GM12878 (cell line): ENCODE measurements around the gene IQCH. TPM values are rescaled to one million over a fixed set of nuclear protein-coding genes. Genes with fewer than 3 reads are reported as not detected.

Source experiments
- ATAC-seq: fragments of 200-7000 bp; cut with Tn5 transposase; 3 replicates; pipeline ENCODE4 v1.9.1; 2020; ENCODE audit warnings: mild to moderate bottlenecking, moderate library complexity
- BruUV-seq: library from RNA; stranded (reverse); fragments of 400-500 nt; replicated peaks from 2 replicates; lab custom pipeline; 2021; lab: Mats Ljungman, UMichigan
- CTCF ChIA-PET: fragments of 300-600 bp; sonication (Branson Sonifier 250); formaldehyde crosslinking; extraction: SDS; loops from one replicate; lab custom pipeline; 2021; ENCODE audit warnings: inconsistent platforms; lab: Yijun Ruan, JAX
- POLR2A ChIA-PET: fragments of 350-600 bp; formaldehyde crosslinking; extraction: SDS; loops from one replicate; lab custom pipeline; 2021; ENCODE audit warnings: inconsistent platforms; lab: Charles Lee
- RAD21 ChIA-PET: fragments of 300-600 bp; sonication (Branson Sonifier 250); formaldehyde crosslinking; loops from one replicate; lab custom pipeline; 2023; ENCODE audit warnings: antibody characterized with exemption; ENCODE audit not compliant: unreplicated experiment; lab: Charles Lee
- SMC1A ChIA-PET: fragments of 300-600 bp; sonication (Branson Sonifier 250); formaldehyde crosslinking; loops from one replicate; lab custom pipeline; 2023; ENCODE audit not compliant: unreplicated experiment, uncharacterized antibody; lab: Charles Lee
- DNase-seq: peaks from one replicate; pipeline ENCODE4 v3.0.0-alpha.2; 2011; ENCODE audit warnings: low read depth, low spot score
- FAIRE-seq: peaks from 3 replicates; lab custom pipeline; 2011; peaks lifted over from hg19 to GRCh38; lab: Jason Lieb, UNC
- H2AFZ ChIP-seq: 2 replicates; pipeline ENCODE4 v1.6.0; 2011; ENCODE audit warnings: low read depth, low read length, control low read depth; ENCODE audit not compliant: control insufficient read depth
- H3K27ac ChIP-seq: 2 replicates; pipeline ENCODE4 v1.5.1; 2011; ENCODE audit warnings: control low read depth; ENCODE audit not compliant: control insufficient read depth, insufficient read depth
- H3K27me3 ChIP-seq, 2 experiments: replicated peaks in 1 of 2; 2 replicates each; pipeline versions ENCODE4 v1.6.0 to v1.6.1; 2011; ENCODE audit warnings: low read length in 1 of 2; ENCODE audit not compliant: control insufficient read depth in 2 of 2, insufficient read depth in 2 of 2
- H3K36me3 ChIP-seq, 2 experiments: 2 replicates each; pipeline ENCODE4 v1.5.1; 2011; ENCODE audit warnings: low read length in 1 of 2; ENCODE audit not compliant: control insufficient read depth in 2 of 2, insufficient read depth in 2 of 2
- H3K4me1 ChIP-seq: 2 replicates; pipeline ENCODE4 v1.6.1; 2011; ENCODE audit warnings: mild to moderate bottlenecking, low read length, moderate library complexity, mixed read lengths; ENCODE audit not compliant: control insufficient read depth, insufficient read depth
- H3K4me2 ChIP-seq: 2 replicates; pipeline ENCODE4 v1.6.0; 2011; ENCODE audit warnings: control low read depth; ENCODE audit not compliant: control insufficient read depth, insufficient read depth
- H3K4me3 ChIP-seq: fragments of 200-600 bp; sonication (generic); 2 replicates; pipeline ENCODE4 v1.5.1; 2016
- H3K79me2 ChIP-seq: 2 replicates; pipeline ENCODE4 v1.6.0; 2011; ENCODE audit warnings: low read length; ENCODE audit not compliant: control insufficient read depth, insufficient read depth
- H3K9ac ChIP-seq: 2 replicates; pipeline ENCODE4 v1.8.0; 2011; ENCODE audit warnings: low read length, control low read depth, mixed read lengths; ENCODE audit not compliant: control insufficient read depth, insufficient read depth
- H3K9me3 ChIP-seq: replicated peaks from 3 replicates; pipeline ENCODE4 v1.5.1; 2011; ENCODE audit warnings: mild to moderate bottlenecking, low read length; ENCODE audit not compliant: control insufficient read depth, insufficient read depth
- H4K20me1 ChIP-seq: 2 replicates; pipeline ENCODE4 v1.6.0; 2011; ENCODE audit not compliant: control insufficient read depth, insufficient read depth
- ASH2L ChIP-seq: fragments of 300-600, 200-600 bp; sonication (generic); IDR thresholded peaks from 2 replicates; pipeline ENCODE4 v1.6.1; 2017; ENCODE audit warnings: low read depth, mild to moderate bottlenecking, borderline replicate concordance
- CEBPB ChIP-seq, 2 experiments: fragments of 150-350 bp in 1 of 2; IDR thresholded peaks; 2 replicates each; pipeline ENCODE4 v1.6.1; 2012 to 2014; ENCODE audit warnings: low read depth in 2 of 2, low read length in 2 of 2, borderline replicate concordance in 1 of 2, inconsistent platforms in 1 of 2
- IRF4 ChIP-seq: IDR thresholded peaks from 2 replicates; pipeline ENCODE4 v1.6.1; 2011; ENCODE audit warnings: low read depth, low read length
- MLLT1 ChIP-seq: fragments of 450-650 bp; IDR thresholded peaks from 2 replicates; pipeline ENCODE4 v1.6.1; 2016; ENCODE audit warnings: mild to moderate bottlenecking
- MYC ChIP-seq: IDR thresholded peaks from 2 replicates; pipeline ENCODE4 v1.6.1; 2011; ENCODE audit warnings: mild to moderate bottlenecking, low read length, moderate library complexity, inconsistent platforms; ENCODE audit not compliant: insufficient read depth, insufficient replicate concordance, insufficient read length, severe bottlenecking
- NR2C1 ChIP-seq: fragments of 450-650 bp; IDR thresholded peaks from 2 replicates; pipeline ENCODE4 v1.6.1; 2017; ENCODE audit warnings: antibody characterized with exemption, mild to moderate bottlenecking, moderate library complexity
- POLR2A ChIP-seq: IDR thresholded peaks from 2 replicates; pipeline ENCODE4 v1.6.1; 2011; ENCODE audit warnings: low read depth, mild to moderate bottlenecking, low read length
- SMAD5 ChIP-seq: IDR thresholded peaks from 2 replicates; pipeline ENCODE4 v1.6.1; 2016; ENCODE audit warnings: antibody characterized with exemption, low read depth
- TCF12 ChIP-seq: IDR thresholded peaks from 2 replicates; pipeline ENCODE4 v1.6.1; 2011; ENCODE audit warnings: low read depth, mild to moderate bottlenecking, low read length
- WGBS: methylation state at CpG from one replicate; pipeline ENCODE4 v1.1.6; 2016; ENCODE audit warnings: low lambda C conversion rate; ENCODE audit not compliant: insufficient replicate concordance, insufficient coverage; ENCODE audit errors: missing lambda C conversion rate; 5-methylcytosine and 5-hydroxymethylcytosine counted together
- in situ Hi-C: fragments of 300-500 bp; cut with MboI; formaldehyde crosslinking; loops from 9 replicates; pipeline ENCODE4 v1.14.3; 2018; ENCODE audit warnings: mixed read lengths
- intact Hi-C: fragments of 100-400 bp; cut with micrococcal nuclease; formaldehyde crosslinking; loops from one replicate; pipeline ENCODE4 v1.14.2; 2022; ENCODE audit not compliant: unreplicated experiment
- polyA plus RNA-seq, 11 experiments: library from polyadenylated mRNA; depleted of rRNA in 4 of 11; unstranded in 6 of 11; stranded (reverse) in 5 of 11; fragments of >200 nt; fragmentation: Nextera tagmentation in 4 of 11; fragmentation: Illumina TruSeq in 1 of 11; extraction: Ambion mirVana in 4 of 11; extraction: Trizol in 1 of 11; gene quantifications; 1 replicate in 1 of 11; 2 replicates in 10 of 11; pipeline versions ENCODE4 v1.2.1 to v1.2.3, GENCODE V29; 2011 to 2016; ENCODE audit warnings: inconsistent platforms in 2 of 11, missing spikeins in 2 of 11, low read depth in 1 of 11
- total RNA-seq, 4 experiments: library from RNA; depleted of rRNA in 3 of 4; stranded (reverse); fragments of >200 nt in 3 of 4; fragmentation: Illumina TruSeq in 1 of 4; extraction: Trizol in 1 of 4; gene quantifications; 2 replicates each; pipeline versions ENCODE4 v1.2.1 to v1.2.3, GENCODE V29; 2013 to 2021
- TF ChIP-seq, protein P1 (sequence below): fragments of 450-650 bp; formaldehyde crosslinking; IDR thresholded peaks from 2 replicates; pipeline ENCODE4 v1.4.0; 2022; ENCODE audit warnings: mild to moderate bottlenecking, moderate library complexity
- TF ChIP-seq, protein P2 (sequence below): fragments of 450-650 bp; IDR thresholded peaks from 2 replicates; pipeline ENCODE4 v1.6.1; 2018; ENCODE audit warnings: mild to moderate bottlenecking, low read depth, moderate library complexity; ENCODE audit not compliant: partially characterized antibody
- TF ChIP-seq, protein P3 (sequence below): IDR thresholded peaks from 2 replicates; pipeline ENCODE4 v1.6.1; 2012; ENCODE audit warnings: improper control_type of control experiment, low read depth, low read length; ENCODE audit not compliant: insufficient replicate concordance

Gene IQCH
- total and polyA plus RNA-seq, 10 of the 15 experiments (the other 5 are each of a cell fraction or from before 2014, with no cell fraction given): 0.29 to 1.3 (median 0.99) TPM

DNA sequence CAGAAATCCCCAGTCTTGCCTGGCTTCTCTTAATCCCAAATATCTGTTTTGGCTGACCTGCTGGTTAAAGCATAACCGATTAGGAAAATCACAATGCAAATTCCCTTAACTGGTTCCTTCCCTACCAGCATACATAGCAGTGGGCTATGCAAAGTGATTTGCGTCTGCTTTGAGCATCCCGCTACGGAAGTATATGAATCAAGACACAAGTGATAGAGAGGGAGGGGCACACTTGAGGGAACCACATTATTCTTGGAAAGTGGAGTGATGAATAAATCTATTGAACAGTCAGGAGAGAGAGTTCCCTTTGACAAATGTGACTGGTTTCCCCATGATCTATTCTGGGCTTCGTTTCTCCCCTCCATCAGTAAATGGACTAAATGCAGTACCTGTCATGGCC, 146.8 kb downstream of the IQCH start:
- BruUV-seq: no TSS peak
- no peak overlapping the region for H3K4me2 ChIP-seq
- RAD21 ChIA-PET: no interaction called here
- FAIRE-seq (no peak), DNase-seq (no peak), ATAC-seq (no peak)
- CTCF ChIA-PET: no interaction called here
- H3K27me3 ChIP-seq: no peaks in the 10 kb centered on the region; a peak in 1 of 4 replicates
- no peaks in the 10 kb centered on the region for H4K20me1 ChIP-seq
- no peak overlapping the region for H3K27ac ChIP-seq
- no peak overlapping the region for H2AFZ ChIP-seq
- H3K79me2 ChIP-seq: no peaks in the 10 kb centered on the region
- no peaks in the 10 kb centered on the region for H3K36me3 ChIP-seq
- intact Hi-C loops: no loop called here
- H3K9ac ChIP-seq: no peak overlapping the region
- no peaks in the 10 kb centered on the region for H3K4me1 ChIP-seq
- in situ Hi-C loops: no loop called here
- POLR2A ChIA-PET: no interaction called here
- SMC1A ChIA-PET: interaction anchor here (1.2 kb wide), 2 partner anchors 431 to 435 kb away, joined by 3 to 4 read pairs; no protein-coding TSS in a partner anchor
- no peaks in the 10 kb centered on the region for H3K9me3 ChIP-seq
- 67% methylated on average over 5 of the region's 5 CpGs for WGBS
- H3K4me3 ChIP-seq: no peak overlapping the region
- TF ChIP-seq MYC: no peak
- TF ChIP-seq, protein P1, sequence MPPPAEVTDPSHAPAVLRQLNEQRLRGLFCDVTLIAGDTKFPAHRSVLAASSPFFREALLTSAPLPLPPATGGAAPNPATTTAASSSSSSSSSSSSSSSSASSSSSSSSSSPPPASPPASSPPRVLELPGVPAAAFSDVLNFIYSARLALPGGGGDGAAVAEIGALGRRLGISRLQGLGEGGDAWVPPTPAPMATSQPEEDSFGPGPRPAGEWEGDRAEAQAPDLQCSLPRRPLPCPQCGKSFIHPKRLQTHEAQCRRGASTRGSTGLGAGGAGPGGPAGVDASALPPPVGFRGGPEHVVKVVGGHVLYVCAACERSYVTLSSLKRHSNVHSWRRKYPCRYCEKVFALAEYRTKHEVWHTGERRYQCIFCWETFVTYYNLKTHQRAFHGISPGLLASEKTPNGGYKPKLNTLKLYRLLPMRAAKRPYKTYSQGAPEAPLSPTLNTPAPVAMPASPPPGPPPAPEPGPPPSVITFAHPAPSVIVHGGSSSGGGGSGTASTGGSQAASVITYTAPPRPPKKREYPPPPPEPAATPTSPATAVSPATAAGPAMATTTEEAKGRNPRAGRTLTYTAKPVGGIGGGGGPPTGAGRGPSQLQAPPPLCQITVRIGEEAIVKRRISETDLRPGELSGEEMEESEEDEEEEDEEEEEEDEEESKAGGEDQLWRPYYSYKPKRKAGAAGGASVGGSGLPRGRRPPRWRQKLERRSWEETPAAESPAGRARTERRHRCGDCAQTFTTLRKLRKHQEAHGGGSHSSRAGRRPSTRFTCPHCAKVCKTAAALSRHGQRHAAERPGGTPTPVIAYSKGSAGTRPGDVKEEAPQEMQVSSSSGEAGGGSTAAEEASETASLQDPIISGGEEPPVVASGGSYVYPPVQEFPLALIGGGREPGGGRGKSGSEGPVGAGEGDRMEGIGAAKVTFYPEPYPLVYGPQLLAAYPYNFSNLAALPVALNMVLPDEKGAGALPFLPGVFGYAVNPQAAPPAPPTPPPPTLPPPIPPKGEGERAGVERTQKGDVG (CRISPR knock-in tag): no peak
- TF ChIP-seq, protein P2, sequence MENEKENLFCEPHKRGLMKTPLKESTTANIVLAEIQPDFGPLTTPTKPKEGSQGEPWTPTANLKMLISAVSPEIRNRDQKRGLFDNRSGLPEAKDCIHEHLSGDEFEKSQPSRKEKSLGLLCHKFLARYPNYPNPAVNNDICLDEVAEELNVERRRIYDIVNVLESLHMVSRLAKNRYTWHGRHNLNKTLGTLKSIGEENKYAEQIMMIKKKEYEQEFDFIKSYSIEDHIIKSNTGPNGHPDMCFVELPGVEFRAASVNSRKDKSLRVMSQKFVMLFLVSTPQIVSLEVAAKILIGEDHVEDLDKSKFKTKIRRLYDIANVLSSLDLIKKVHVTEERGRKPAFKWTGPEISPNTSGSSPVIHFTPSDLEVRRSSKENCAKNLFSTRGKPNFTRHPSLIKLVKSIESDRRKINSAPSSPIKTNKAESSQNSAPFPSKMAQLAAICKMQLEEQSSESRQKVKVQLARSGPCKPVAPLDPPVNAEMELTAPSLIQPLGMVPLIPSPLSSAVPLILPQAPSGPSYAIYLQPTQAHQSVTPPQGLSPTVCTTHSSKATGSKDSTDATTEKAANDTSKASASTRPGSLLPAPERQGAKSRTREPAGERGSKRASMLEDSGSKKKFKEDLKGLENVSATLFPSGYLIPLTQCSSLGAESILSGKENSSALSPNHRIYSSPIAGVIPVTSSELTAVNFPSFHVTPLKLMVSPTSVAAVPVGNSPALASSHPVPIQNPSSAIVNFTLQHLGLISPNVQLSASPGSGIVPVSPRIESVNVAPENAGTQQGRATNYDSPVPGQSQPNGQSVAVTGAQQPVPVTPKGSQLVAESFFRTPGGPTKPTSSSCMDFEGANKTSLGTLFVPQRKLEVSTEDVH: no peak
- TF ChIP-seq CEBPB (IDR thresholded peaks at IDR 0.05; ENCODE audit: borderline replicate concordance in 1 of 2, low read depth in 2 of 2, low read length in 2 of 2): no peak
- TF ChIP-seq MLLT1: no peak
- TF ChIP-seq, protein P3, sequence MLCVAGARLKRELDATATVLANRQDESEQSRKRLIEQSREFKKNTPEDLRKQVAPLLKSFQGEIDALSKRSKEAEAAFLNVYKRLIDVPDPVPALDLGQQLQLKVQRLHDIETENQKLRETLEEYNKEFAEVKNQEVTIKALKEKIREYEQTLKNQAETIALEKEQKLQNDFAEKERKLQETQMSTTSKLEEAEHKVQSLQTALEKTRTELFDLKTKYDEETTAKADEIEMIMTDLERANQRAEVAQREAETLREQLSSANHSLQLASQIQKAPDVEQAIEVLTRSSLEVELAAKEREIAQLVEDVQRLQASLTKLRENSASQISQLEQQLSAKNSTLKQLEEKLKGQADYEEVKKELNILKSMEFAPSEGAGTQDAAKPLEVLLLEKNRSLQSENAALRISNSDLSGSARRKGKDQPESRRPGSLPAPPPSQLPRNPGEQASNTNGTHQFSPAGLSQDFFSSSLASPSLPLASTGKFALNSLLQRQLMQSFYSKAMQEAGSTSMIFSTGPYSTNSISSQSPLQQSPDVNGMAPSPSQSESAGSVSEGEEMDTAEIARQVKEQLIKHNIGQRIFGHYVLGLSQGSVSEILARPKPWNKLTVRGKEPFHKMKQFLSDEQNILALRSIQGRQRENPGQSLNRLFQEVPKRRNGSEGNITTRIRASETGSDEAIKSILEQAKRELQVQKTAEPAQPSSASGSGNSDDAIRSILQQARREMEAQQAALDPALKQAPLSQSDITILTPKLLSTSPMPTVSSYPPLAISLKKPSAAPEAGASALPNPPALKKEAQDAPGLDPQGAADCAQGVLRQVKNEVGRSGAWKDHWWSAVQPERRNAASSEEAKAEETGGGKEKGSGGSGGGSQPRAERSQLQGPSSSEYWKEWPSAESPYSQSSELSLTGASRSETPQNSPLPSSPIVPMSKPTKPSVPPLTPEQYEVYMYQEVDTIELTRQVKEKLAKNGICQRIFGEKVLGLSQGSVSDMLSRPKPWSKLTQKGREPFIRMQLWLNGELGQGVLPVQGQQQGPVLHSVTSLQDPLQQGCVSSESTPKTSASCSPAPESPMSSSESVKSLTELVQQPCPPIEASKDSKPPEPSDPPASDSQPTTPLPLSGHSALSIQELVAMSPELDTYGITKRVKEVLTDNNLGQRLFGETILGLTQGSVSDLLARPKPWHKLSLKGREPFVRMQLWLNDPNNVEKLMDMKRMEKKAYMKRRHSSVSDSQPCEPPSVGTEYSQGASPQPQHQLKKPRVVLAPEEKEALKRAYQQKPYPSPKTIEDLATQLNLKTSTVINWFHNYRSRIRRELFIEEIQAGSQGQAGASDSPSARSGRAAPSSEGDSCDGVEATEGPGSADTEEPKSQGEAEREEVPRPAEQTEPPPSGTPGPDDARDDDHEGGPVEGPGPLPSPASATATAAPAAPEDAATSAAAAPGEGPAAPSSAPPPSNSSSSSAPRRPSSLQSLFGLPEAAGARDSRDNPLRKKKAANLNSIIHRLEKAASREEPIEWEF: no peak
- TF ChIP-seq SMAD5: no peak
- no peak for TF ChIP-seq TCF12
- TF ChIP-seq ASH2L: no peak
- TF ChIP-seq POLR2A: no peak
- no peak for TF ChIP-seq IRF4
- no peak for TF ChIP-seq NR2C1
